Fibroblast of mammary gland (primary cell): Measurements from ENCODE around the gene DENND1B.

Experiments used
- DNase-seq: peaks from one replicate; pipeline ENCODE4 v3.0.0-alpha.2; 2010; ENCODE audit warnings: low read depth
- H3K4me3 ChIP-seq: 2 replicates; pipeline ENCODE4 v1.5.1; 2011; ENCODE audit warnings: low read depth, mild to moderate bottlenecking, low read length, moderate library complexity; ENCODE audit not compliant: control insufficient read depth
- CTCF ChIP-seq: conservative IDR thresholded peaks from 2 replicates; pipeline ENCODE4 v1.5.1; 2011; ENCODE audit warnings: low read depth, low read length, inconsistent platforms; ENCODE audit not compliant: control insufficient read depth, insufficient read depth

Gene DENND1B

GRCh38 chr1:197690074-197690473 lies 85.2 kb downstream of the DENND1B start:
- no peak for TF ChIP-seq CTCF
- DNase-seq: no peak
- H3K4me3 ChIP-seq: no peak overlapping the region

- no peak for DNase-seq
- TF ChIP-seq CTCF: no peak
- no peak overlapping the region for H3K4me3 ChIP-seq
These were observed 87.0 kb downstream of the DENND1B start for GRCh38 chr1:197688233-197688632.

GRCh38 chr1:197686702-197687355 lies 88.5 kb downstream of the DENND1B start:
- no peak overlapping the region for H3K4me3 ChIP-seq
- DNase-seq: no peak
- no peak for TF ChIP-seq CTCF

- DNase-seq: no peak
- no peak for TF ChIP-seq CTCF
- H3K4me3 ChIP-seq: no peak overlapping the region
These were observed 89.0 kb downstream of the DENND1B start for GRCh38 chr1:197686231-197686630.

- no peak overlapping the region for H3K4me3 ChIP-seq
- TF ChIP-seq CTCF: no peak
- no peak for DNase-seq
These were observed 89.5 kb downstream of the DENND1B start for GRCh38 chr1:197685785-197686184.

GRCh38 chr1:197683895-197684553 lies 91.3 kb downstream of the DENND1B start:
- TF ChIP-seq CTCF: no peak
- no peak for DNase-seq

More at GRCh38 chr1:197683895-197684553, 91.3 kb downstream of the DENND1B start:
- H3K4me3 ChIP-seq: no peak overlapping the region
